ENCODE results near the gene CRELD1.

DNA sequence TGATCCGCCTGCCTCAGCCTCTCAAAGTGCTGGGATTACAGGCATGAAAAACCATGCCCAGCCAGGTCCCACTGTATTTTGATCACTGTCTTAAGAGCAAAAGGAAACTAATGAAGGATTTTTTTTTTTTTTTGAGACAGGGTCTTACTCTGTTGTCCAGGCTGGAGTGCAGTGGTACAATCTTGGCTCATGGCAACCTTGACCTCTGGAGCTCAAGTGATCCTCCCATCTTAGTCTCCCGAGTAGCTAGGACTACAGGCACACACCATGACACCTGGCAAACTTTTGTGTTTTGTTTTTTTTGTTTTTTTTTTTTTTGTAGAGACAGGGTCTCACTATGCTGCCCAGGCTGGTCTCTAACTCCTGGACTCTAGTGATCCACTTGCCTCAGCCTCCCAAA, 46.6 kb downstream of the CRELD1 start:
- TF ChIP-seq, protein P1, sequence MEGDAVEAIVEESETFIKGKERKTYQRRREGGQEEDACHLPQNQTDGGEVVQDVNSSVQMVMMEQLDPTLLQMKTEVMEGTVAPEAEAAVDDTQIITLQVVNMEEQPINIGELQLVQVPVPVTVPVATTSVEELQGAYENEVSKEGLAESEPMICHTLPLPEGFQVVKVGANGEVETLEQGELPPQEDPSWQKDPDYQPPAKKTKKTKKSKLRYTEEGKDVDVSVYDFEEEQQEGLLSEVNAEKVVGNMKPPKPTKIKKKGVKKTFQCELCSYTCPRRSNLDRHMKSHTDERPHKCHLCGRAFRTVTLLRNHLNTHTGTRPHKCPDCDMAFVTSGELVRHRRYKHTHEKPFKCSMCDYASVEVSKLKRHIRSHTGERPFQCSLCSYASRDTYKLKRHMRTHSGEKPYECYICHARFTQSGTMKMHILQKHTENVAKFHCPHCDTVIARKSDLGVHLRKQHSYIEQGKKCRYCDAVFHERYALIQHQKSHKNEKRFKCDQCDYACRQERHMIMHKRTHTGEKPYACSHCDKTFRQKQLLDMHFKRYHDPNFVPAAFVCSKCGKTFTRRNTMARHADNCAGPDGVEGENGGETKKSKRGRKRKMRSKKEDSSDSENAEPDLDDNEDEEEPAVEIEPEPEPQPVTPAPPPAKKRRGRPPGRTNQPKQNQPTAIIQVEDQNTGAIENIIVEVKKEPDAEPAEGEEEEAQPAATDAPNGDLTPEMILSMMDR (IDR thresholded peaks at IDR 0.05 in 8 of 11, conservative IDR thresholded peaks at IDR 0.05 in 3 of 11) = no peak
- no peak for TF ChIP-seq POLR2AphosphoS5 (IDR thresholded peaks at IDR 0.05)
